GM19023 (cell line): ENCODE results near the gene CNTNAP2.
A peak's percentile ranks its signal among the peaks of the same experiment; 100 is the strongest.
"Not testable (repeated sequence)": the region's sequence is repeated elsewhere in the genome, so short reads cannot be mapped to it uniquely, and the experiment has no call there.

Source experiments
- ATAC-seq: cut with Tn5 transposase; IDR thresholded peaks from one replicate; pipeline ENCODE4 v1.9.1; 2021; ENCODE audit warnings: mild to moderate bottlenecking, moderate library complexity; ENCODE audit not compliant: unreplicated experiment

The CNTNAP2 gene

DNA sequence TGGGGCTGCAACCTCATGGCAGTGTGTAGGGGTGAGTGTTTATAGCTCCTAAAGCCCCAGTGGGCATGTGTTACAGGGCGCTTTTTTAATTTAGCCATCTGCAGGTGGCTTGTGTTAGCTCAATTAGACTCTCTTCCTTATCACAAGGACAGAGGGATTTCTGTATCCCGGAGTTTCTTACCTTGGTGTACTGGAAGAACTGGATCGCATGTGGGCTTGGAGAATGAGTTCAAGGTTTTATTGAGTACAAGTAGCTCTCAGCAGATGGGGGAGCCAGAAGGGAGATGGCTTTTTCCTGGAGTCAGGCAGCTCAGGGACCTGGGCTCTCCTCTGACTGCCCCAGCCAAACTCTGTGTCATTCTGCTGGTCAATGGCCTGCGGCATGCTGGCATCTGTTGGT, 2320.4 kb downstream of the CNTNAP2 start:
- ATAC-seq, result no peak

DNA sequence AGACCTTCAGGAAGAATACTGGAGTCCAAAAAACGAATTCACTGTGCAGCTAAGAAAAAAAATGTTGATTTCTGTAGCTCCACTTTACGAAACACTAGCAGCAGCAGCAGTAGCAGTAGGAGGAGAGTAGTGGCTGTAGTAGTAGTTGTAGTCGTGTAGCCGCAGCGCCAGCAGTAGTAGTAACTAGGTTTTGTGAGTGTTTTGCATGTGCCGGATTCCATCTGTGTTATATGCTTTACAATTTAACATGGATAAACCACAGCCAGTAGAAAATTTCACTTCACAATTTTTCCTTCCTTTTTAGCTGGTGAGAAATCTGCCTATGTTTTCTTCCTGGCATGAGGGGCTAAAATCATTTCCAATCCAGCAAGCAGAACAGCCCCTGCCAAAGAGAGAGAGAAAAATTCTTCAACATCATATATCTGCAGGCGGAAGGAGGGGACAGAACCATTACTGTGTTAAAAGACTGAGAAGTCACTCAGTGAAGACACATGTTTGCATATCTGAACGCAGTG, 2325.6 kb downstream of the CNTNAP2 start:
- no peak for ATAC-seq

DNA sequence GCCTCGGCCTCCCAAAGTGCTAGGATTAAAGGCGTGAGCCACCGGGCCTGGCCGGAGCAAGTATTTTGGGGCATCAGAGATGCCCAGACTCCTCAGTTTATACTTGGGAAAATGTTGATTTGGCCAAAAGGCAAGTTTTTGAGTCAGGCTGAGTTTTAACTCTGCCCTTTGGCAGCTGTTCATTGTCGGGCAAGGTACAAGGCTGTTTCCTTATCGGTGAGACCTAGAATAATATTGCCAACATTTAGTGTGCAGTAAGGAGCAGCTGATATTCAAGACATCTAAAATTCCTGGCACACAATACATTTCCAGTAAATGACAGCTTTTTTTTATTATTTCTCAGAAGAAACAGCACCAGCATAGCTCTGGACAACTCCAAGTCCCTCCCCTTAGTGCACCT, 2326.3 kb downstream of the CNTNAP2 start:
- ATAC-seq, result no peak

DNA sequence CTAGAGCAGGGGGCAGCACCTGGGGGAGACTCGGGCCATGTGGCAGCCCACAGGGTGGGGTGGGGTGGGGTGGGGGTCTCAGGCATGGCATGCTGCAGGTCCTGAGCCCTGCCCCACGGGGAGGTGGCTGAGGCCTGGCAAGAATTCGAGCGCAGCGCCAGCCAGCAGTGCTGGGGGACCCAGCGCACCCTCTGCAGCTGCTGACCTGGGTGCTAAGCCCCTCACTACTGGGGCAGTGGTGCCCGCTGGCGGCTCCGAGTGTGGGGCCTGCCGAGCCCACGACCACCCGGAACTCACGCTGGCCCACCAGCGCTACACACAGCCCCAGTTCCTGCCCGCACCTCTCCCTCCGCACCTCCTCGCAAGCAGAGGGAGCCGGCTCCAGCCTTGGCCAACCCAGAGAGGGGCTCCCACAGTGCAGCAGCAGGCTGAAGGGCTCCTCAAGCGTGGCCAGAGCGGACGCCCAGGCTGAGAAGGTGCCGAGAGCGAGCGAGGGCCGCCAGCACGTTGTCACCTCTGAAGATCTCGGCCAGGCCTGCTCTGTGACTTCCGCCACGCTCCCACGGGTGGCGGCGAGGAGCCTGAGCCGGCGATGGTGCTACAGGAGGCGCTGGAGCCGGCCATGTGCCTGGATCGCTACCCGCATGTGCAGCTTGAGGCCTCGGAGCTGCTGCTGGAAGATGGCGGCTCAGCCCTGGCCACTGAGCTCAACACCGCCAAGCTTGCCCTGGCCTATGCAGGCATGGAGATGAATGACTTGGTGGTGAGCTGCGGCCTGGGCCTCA, 2328.9 kb downstream of the CNTNAP2 start:
- ATAC-seq, result no peak

DNA sequence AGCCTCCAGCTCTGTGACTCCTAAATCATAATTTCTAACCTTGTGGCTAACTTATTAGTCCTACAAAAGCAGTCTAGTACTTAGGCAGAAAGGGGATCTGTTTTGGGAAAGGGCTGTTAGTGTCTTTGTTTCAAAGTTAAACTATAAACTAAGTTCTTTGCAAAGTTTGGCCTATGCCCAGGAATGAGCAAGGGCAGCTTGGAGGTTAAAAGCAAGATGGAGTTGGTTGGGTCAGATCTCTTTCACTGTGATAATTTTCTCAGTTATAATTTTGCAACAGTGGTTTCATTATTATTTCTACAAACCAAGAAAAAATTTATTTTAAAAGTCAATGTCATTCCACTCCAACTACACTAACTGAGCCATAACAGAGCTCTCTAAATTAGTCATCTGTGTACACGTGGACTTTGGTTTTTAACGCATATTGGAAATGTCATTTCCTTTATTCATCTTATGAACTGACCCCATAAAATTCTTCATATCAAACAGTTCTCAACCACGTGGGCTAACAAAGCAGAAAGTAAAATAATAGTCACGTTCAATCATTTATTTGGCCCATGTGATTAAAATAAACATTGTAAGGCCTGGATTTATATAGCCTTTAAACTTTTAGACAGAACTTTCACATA, 2330.7 kb downstream of the CNTNAP2 start:
- ATAC-seq, result peak; percentile 82

DNA sequence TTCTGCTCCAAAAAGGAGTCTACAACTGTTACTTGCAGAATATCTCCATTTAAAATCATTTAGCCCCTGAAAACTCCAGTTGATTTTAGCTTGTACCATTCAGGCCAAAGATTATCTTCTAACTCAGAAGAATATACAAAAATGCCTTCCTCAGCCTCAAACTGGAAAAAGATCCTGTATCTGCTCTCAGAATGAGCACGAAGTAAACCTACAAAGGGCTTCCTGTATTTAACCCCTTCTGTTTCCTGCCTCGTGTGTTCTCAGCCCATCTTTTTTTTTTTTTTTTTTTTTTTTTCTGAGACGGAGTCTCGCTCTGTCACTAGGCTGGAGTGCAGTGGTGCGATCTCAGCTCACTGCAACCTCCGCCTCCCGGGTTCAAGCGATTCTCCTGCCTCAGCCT, 2334.9 kb downstream of the CNTNAP2 start:
- not testable (repeated sequence) for ATAC-seq

DNA sequence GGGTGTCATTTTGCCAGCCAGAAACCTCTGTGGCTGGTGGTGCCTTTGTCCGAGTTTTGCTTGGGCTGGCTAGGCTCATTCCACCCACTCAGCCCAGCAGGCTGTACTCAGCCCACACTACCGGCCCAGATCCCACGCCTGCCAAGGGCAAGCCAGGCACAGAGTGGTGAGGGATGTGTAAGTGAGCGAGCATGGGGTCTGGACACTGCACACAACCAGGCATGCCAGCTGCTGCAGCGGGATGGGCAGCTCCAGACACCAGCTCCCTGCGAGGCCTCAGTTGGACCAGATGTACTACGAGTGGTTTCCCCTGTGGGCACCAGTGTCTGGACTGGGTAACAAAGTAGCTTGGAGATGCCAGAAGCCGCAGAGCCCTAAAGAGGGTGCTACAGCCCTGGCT, 2339.8 kb downstream of the CNTNAP2 start:
- ATAC-seq, result no peak

DNA sequence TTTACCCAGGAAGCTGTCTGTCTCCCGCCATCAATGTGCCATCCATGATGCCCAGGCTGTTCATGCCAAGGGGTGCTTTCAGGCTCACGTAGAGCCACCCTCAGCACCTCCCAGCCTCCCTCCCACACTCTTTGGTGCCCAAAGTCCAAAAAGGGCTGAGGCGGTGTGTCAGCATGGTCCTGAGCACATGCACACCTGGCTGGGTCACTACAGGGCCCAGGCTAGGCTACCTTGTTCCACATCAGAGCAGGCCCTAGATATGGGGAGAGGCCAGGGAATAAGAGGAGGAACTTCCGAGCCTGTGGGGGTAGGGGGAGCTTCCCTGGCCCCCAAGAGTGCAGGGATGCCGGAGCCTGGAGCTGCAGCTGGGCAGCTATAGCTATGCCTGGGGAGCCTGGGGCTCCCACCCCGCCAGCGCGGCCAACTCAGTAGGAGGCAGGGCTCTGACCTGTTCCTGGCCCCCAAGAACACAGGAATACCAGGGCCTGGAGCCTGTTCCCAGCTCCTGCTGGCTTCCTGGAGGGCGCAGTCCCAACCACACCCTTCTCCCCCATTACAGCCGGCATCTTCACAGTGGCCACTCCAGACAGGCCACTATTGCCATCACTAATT, 2340.8 kb downstream of the CNTNAP2 start:
- no peak for ATAC-seq

DNA sequence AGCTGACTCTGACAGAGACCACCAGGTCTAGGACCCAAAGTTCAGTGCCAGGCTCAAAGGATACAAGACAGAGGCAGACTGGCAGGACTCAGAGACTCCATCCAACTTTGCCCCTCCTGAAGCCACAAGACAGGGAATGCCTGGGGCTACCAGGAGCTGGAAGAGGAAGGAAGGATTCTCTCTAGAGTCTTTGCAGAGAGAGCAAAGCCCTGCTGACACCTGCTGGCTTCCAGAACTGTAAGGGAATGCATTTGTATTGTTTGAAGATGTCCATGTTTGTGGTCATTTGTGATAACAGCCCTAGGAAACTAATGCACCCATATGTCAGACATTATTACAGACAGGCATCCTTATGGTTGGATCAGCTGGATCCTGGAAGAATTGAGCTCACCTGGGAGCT, 2341.7 kb downstream of the CNTNAP2 start:
- no peak for ATAC-seq

DNA sequence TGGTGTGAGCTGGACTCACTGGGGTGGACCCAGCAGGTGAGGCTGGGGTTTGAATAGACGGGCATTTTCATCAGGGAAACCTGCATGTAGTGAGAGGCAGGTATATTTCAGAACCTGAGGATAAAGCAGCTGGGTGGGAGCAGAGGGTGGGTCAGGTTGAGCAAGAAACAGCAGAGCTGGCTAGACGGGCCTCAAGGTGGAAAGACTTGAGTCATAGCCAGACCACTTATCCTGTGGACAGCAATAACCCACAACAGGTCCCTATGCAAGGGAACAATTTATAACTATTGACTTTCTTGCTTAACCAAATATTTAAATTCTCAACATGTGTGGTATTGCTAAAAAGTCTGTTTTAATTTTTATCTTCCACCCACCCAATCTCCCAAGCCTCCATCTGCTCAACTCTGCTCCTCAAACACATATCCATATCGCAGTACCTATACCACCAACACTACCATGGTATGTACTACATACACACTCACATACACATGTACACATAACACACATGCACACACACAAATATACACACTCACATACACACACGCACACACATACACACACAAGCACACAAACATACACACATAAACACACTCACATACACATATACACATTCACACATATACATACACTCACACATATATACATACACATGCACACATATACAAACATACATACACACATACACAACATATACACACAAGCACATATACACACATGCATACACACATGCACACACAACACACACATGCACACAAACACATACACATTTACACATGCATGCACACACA, 2345.0 kb downstream of the CNTNAP2 start:
- no peak for ATAC-seq

DNA sequence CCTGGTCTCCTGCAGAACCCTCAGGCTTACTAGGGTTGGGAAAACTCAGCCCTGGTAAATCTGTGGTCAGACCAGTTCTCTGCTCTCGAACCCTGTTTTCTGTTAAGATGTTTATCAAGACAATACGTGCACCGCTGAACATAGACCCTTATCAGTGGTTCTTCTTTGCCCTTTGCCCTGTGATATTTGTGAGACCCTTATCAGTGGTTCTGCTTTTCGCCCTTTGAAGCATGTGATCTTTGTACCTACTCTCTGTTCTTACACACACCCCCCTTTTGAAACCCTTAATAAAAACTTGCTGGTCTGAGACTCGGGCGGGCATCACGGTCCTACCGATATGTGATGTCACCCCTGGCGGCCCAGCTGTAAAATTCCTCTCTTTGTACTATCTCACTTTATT, 2346.2 kb downstream of the CNTNAP2 start:
- not testable (repeated sequence) for ATAC-seq

DNA sequence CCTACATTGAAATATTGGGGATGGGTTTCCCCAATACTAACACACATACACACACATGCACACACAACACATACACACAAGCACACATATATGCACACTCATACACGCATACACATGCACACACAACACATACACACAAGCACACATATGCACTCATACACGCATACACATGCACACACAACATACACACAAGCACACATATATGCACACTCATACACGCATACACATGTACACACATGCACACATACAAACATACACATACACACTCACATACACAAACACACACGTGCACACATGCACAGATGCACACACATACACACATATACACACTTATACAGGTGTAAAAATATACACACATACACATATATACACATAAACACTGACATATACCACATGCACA, 2346.6 kb downstream of the CNTNAP2 start:
- no peak for ATAC-seq

DNA sequence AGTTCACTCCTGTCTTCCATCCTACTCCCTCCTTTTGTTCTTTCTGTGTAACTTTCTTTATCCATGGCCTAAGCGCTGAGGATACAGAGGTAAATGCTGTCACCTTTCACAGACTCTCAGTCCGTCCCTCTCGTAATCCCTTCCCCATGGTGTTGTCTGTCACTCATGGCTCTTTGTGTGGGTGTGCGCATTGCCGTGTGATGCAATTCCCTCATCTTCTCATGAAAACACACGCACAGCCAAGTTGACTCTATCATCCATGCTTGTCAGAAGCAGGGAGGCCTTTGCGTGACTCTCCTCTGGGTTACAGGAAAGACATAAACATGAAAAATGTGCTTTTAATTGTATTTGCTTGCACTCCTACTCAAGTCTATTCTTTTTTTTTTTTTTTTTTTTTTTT, 2348.3 kb downstream of the CNTNAP2 start:
- no peak for ATAC-seq

DNA sequence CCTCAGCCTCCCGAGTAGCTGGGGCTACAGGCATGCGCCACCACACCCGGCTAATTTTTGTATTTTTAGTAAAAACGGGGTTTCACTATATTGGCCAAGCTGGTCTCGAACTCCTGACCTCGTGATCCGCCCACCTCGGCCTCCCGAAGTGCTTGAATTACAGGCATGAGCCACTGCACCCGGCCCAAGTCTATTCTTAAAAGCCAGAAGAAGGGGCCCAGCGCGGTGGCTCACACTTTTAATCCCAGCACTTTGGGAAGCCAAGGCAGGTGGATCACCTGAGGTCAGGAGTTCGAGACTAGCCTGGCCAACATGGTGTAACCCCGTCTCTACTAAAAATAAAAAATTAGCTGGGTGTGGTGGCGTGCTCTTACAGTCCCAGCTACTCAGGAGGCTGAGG, 2348.8 kb downstream of the CNTNAP2 start:
- not testable (repeated sequence) for ATAC-seq

DNA sequence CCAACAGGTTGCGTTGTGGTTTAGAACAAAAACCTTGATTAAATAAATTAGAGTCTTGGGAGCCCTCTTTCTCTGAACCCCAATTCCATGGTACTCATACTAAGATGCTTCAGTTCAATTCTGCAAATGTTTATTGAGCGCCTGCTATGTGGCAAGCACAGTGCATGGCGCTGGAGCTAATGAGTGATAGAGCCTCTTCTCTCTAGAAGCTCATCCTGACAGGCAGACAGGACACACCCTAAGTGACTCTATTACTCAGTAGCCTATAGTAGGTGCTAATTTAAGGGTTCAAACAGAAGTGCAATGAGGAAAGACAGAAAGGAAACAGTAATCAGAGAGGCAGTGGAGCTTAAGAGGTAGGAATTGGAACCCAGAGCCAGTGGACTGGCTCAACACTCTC, 2349.5 kb downstream of the CNTNAP2 start:
- no peak for ATAC-seq

DNA sequence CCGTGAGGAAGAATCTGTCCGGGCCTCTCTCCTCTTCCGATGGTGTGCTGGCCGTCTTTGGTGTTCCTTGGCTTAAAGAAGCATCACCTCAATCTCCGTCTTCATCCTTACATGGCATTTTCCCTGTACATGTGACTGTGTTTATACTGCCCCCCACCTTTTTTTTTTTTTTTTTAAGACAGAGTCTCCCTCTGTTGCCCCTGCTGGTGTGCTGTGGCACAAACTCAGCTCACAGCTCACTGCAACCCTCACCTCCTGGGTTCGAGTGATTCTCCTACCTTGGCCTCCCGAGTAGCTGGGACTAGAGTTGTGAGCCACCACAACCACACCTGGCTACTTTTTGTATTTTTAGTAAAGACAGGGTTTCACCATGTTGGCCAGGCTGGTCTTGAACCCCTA, 2352.1 kb downstream of the CNTNAP2 start:
- no peak for ATAC-seq
